Testis (tissue), 2 donors: ENCODE results near the gene TET2.

Source experiments
- CTCF ChIP-seq, 3 experiments: fragments of 450-650 bp in 2 of 3; fragments of 200-600 bp in 1 of 3; sonication (generic) in 1 of 3; IDR thresholded peaks; one replicate each; pipeline ENCODE4 v1.5.1; 2016 to 2019; ENCODE audit warnings: antibody characterized with exemption in 3 of 3, mild to moderate bottlenecking in 2 of 3, moderate library complexity in 1 of 3
- POLR2A ChIP-seq: fragments of 450-650 bp; IDR thresholded peaks from one replicate; pipeline ENCODE4 v1.6.1; 2017; ENCODE audit warnings: antibody characterized with exemption, mild to moderate bottlenecking, moderate library complexity

DNA sequence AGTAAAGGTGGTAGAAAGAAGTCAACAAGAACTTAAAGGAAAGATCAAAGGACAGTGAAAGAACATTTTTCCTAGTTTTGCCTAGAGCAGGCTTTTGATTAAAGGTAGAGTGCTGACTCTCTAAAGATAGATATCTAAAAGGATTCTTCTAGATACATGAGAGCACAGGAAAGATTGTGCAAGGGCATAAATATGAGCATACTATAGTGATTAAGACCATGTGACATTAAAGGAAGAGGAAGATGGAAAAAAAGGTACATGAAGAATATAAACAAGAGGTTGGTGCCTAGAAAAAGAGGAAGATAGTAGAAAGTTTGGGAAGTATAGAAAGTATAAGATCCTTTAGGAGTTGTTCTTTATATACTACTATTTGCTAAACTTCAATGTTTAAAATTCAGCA lies 26.1 kb upstream of the TET2 start:
- TF ChIP-seq CTCF (IDR thresholded peaks at IDR 0.05) (no peak), POLR2A (no peak)
